Transverse colon (tissue), 4 donors: Measurements from ENCODE around the gene SNX11. TPM values are rescaled to one million over a fixed set of nuclear protein-coding genes. Genes with fewer than 3 reads are reported as not detected.

ENCODE experiments used
- DNase-seq: peaks from one replicate; pipeline ENCODE4 v3.0.0-alpha.2; 2019
- H3K27ac ChIP-seq, 4 donors: fragments of 200-600 bp; sonication (generic); 2 replicates each; pipeline ENCODE4 v1.5.1; 2016 to 2018; ENCODE audit warnings: inconsistent platforms in 4 of 4
- H3K27me3 ChIP-seq: fragments of 200-600 bp; sonication (generic); 2 replicates; pipeline ENCODE4 v1.5.1; 2017; ENCODE audit warnings: inconsistent platforms
- H3K36me3 ChIP-seq, 4 donors: fragments of 200-600 bp; sonication (generic); 2 replicates each; pipeline ENCODE4 v1.5.1; 2017 to 2019; ENCODE audit warnings: inconsistent platforms in 4 of 4
- H3K4me1 ChIP-seq, 4 donors: fragments of 200-600 bp; sonication (generic); 2 replicates each; pipeline ENCODE4 v1.5.1; 2017 to 2020; ENCODE audit warnings: inconsistent platforms in 4 of 4
- H3K4me3 ChIP-seq, 4 donors: fragments of 200-600 bp; sonication (generic); 1 replicate in 1 of 4; 2 replicates in 3 of 4; pipeline versions ENCODE4 v1.5.1 to v1.6.1; 2017 to 2019; ENCODE audit warnings: inconsistent platforms in 4 of 4
- H3K9me3 ChIP-seq, 2 donors: fragments of 200-600 bp; sonication (generic); 2 replicates each; pipeline ENCODE4 v1.5.1; 2017 to 2019; ENCODE audit warnings: inconsistent platforms in 2 of 2
- CTCF ChIP-seq, 5 experiments: fragments of 200-600 bp in 3 of 5; fragments of 450-650 bp in 2 of 5; sonication (generic) in 3 of 5; IDR thresholded peaks; 1 replicate in 2 of 5; 2 replicates in 3 of 5; pipeline ENCODE4 v1.5.1; 2016 to 2017; ENCODE audit warnings: antibody characterized with exemption in 5 of 5, inconsistent platforms in 3 of 5, mild to moderate bottlenecking in 2 of 5, moderate library complexity in 1 of 5
- EP300 ChIP-seq: sonication (generic); formaldehyde crosslinking; IDR thresholded peaks from one replicate; pipeline ENCODE4 v1.6.1; 2017; ENCODE audit warnings: antibody characterized with exemption, low read depth
- POLR2A ChIP-seq: fragments of 450-650 bp; IDR thresholded peaks from one replicate; pipeline ENCODE4 v1.6.1; 2016; ENCODE audit warnings: antibody characterized with exemption, mild to moderate bottlenecking, moderate library complexity
- POLR2AphosphoS5 ChIP-seq, 3 donors: sonication (generic); formaldehyde crosslinking; IDR thresholded peaks; one replicate each; pipeline ENCODE4 v1.6.1; 2016; ENCODE audit warnings: antibody characterized with exemption in 3 of 3
- WGBS, 2 donors: methylation state at CpG; one replicate each; pipeline ENCODE4 v1.1.5; 2018; ENCODE audit warnings: low coverage in 1 of 2; 5-methylcytosine and 5-hydroxymethylcytosine counted together
- in situ Hi-C, 4 donors: fragments of 200-750 bp; cut with MboI; loops; one replicate each; pipeline versions ENCODE4 v1.15.0 to v1.15.1; 2017; ENCODE audit warnings: low sequenced_read_pairs in 3 of 4, low pct_ligation_motif_present in 1 of 4, low pct_unique_long_range_greater_than_20kb in 1 of 4
- intact Hi-C: fragments of 100-400 bp; cut with DNase I; formaldehyde crosslinking; loops from one replicate; pipeline ENCODE4 v1.15.1; 2023; ENCODE audit warnings: low total_unique reads
- total RNA-seq, 4 donors: library from RNA; depleted of rRNA; stranded (reverse); fragments of >200 nt; gene quantifications; one replicate each; pipeline ENCODE4 v1.1.0, GENCODE V29; 2016

Gene SNX11
- total RNA-seq, 4 donors from 2014 or later = 2.0 to 24.3 (median 14.1) TPM

DNA sequence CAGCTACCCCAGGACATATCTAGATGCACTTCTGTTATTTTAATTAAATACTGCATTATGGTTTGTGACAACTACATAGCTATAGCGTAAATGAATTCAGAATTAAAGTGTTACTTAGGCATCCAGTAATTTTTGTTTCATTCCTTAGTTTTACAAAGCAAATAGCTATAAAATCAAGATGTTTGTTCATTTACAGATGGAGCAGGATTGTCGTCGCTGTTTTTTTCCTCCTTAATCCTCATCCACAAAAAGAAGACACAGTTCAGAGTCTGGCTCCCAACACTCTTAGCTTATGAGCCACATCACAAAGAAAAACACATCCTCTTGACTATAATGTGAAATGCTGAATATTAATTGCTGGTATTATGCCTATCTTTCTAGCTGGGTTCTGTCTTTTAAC is 43.7 kb downstream of the SNX11 start:
- H3K9me3 ChIP-seq = no peaks in the 10 kb centered on the region
- H3K36me3 ChIP-seq = no peaks in the 10 kb centered on the region
- TF ChIP-seq POLR2A = no peak
- no peak for TF ChIP-seq CTCF (IDR thresholded peaks at IDR 0.05)
- peaks cover 0 to 5% (median 0%) of the 10 kb centered on the region in 4 donors for H3K4me1 ChIP-seq
- no peak overlapping the region for H3K27ac ChIP-seq
- no peak overlapping the region for H3K4me3 ChIP-seq
- in situ Hi-C loops = no loop called here
- 66 to 77% methylated on average over 3 of the region's 3 CpGs for WGBS, 2 donors
- no peak for DNase-seq
- intact Hi-C loops = no loop called here
- H3K27me3 ChIP-seq = peaks cover 53% of the 10 kb centered on the region

GRCh38 chr17:48152289-48152688 is 44.7 kb downstream of the SNX11 start:
- H3K4me1 ChIP-seq = peaks cover 0 to 5% (median 0%) of the 10 kb centered on the region in 4 donors
- H3K9me3 ChIP-seq = no peaks in the 10 kb centered on the region
- peaks cover 49% of the 10 kb centered on the region for H3K27me3 ChIP-seq
- in situ Hi-C loops (no loop called here), intact Hi-C loops (no loop called here)
- H3K27ac ChIP-seq = no peak overlapping the region
- 56 to 67% methylated on average over 4 of the region's 4 CpGs for WGBS, 2 donors
- H3K36me3 ChIP-seq = no peaks in the 10 kb centered on the region
- H3K4me3 ChIP-seq = no peak overlapping the region
- no peak for TF ChIP-seq POLR2AphosphoS5 (IDR thresholded peaks at IDR 0.05)
- no peak for TF ChIP-seq EP300
- TF ChIP-seq CTCF (IDR thresholded peaks at IDR 0.05) = no peak
- TF ChIP-seq POLR2A = no peak
- DNase-seq = no peak

GRCh38 chr17:48153691-48154358 is 46.3 kb downstream of the SNX11 start:
- DNase-seq = peak; percentile 68
- intact Hi-C loops = no loop called here
- Histone ChIP-seq H3K4me3 (no peak overlapping the region), H3K36me3 (no peaks in the 10 kb centered on the region), H3K4me1 (peaks cover 0 to 5% (median 0%) of the 10 kb centered on the region in 4 donors), H3K27me3 (peaks cover 38% of the 10 kb centered on the region), H3K27ac (peak overlapping the region; percentile 11 to 64 (median 44)), H3K9me3 (no peaks in the 10 kb centered on the region)
- WGBS, 2 donors = 20 to 40% methylated on average over 1 to 6 of the region's 6 CpGs
- TF ChIP-seq POLR2AphosphoS5 (IDR thresholded peaks at IDR 0.05) (no peak), CTCF (IDR thresholded peaks at IDR 0.05) (peak; percentile 14 to 54 (median 38))
- in situ Hi-C loops = no loop called here

- Histone ChIP-seq H3K4me3 (no peak overlapping the region), H3K27ac (no peak overlapping the region), H3K27me3 (peaks cover 15% of the 10 kb centered on the region), H3K36me3 (no peaks in the 10 kb centered on the region), H3K9me3 (no peaks in the 10 kb centered on the region), H3K4me1 (peaks cover 0 to 18% (median 12%) of the 10 kb centered on the region in 4 donors)
- intact Hi-C loops (no loop called here), in situ Hi-C loops (no loop called here)
- no peak for DNase-seq
- 67 to 75% methylated on average over 6 to 21 of the region's 21 CpGs for WGBS, 2 donors
- TF ChIP-seq CTCF (IDR thresholded peaks at IDR 0.05) = no peak
- TF ChIP-seq POLR2A = no peak
- TF ChIP-seq EP300 = no peak
- TF ChIP-seq POLR2AphosphoS5 (IDR thresholded peaks at IDR 0.05) = no peak
These were observed 48.5 kb downstream of the SNX11 start for GRCh38 chr17:48155889-48156611.
